Measurements from ENCODE around the gene HDDC2. TPM values are rescaled to one million over a fixed set of nuclear protein-coding genes. Genes with fewer than 3 reads are reported as not detected.

The HDDC2 gene
- total RNA-seq, 2 donors from 2014 or later = 47.8 to 53.2 TPM

Other genes with a start within 250 kb of the HDDC2 start
- 10 to 100 TPM; 41.4 to 51.7 TPM for gene TPD52L1, start 148.2 kb downstream of the HDDC2 start, total RNA-seq